Heart left ventricle (tissue), 13 donors: Measurements from ENCODE around the gene CSRP1.

ENCODE experiments used
- POLR2A ChIP-seq, 2 donors: fragments of 450-650 bp; IDR thresholded peaks; one replicate each; pipeline ENCODE4 v1.6.1; 2017; ENCODE audit warnings: antibody characterized with exemption in 2 of 2, mild to moderate bottlenecking in 2 of 2, moderate library complexity in 2 of 2
- TF ChIP-seq, protein P1 (sequence below), 12 donors: fragments of 200-600 bp; sonication (generic) in 4 of 12; IDR thresholded peaks; one replicate each; pipeline versions ENCODE4 v1.5.0 to v1.8.0; 2018 to 2022; ENCODE audit warnings: antibody characterized with exemption in 12 of 12, mild to moderate bottlenecking in 5 of 12
- donor health status: ischemic (EF 13 %, LVEDD 7.1; RV severe dilation, severe dysfunction).
- donor health status: DM: no; HTN: yes; CAD: no.
- donor health status: DM: no; HTN: no; CAD: no.
- donor health status: ischemic (EF 25% LVEDD 6.9; RV normal size, moderate dysfunction).
- donor health status: ischemic (EF 25% LVEDD 5.7; RV mildly dilated, moderate dysfunction).
- donor health status: ischemic (EF 35%, LVEDD 5.7; RV mildly dilated, moderate dysfunction).
- donor health status: nonischemic (EF 11% LVEDD 7.7; RV severe dilation, severe dysfunction).
- donor health status: DM: yes; HTN: yes; CAD: no.
- donor health status: PGD.
- donor health status: ischemic (EF 29% LVEDD 5.4; RV normal size, mild dysfunction).
- donor health status: nonischemic (EF 23%, LVEDD 6.1; RV moderate dilation, normal function).

DNA sequence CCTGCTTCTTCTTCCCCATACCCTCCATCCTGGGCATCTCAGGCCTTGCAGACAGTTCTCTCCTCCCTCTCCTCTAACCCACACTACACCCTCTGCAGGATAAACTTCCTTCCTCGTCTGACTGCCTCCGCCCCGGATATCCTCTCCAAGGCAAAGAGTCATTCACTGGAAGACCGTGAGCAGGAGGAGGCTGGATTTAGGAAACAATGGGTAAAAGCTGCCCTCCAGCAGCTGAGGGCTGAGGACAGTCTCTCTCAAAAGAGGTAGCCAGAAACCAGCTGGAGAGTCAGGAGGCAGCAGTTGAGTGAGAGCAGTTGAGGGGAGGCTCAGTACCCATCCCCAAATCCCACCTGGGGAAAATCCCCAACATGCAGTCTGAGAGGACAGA, 1.4 kb downstream of the CSRP1 start:
- TF ChIP-seq, protein P1, sequence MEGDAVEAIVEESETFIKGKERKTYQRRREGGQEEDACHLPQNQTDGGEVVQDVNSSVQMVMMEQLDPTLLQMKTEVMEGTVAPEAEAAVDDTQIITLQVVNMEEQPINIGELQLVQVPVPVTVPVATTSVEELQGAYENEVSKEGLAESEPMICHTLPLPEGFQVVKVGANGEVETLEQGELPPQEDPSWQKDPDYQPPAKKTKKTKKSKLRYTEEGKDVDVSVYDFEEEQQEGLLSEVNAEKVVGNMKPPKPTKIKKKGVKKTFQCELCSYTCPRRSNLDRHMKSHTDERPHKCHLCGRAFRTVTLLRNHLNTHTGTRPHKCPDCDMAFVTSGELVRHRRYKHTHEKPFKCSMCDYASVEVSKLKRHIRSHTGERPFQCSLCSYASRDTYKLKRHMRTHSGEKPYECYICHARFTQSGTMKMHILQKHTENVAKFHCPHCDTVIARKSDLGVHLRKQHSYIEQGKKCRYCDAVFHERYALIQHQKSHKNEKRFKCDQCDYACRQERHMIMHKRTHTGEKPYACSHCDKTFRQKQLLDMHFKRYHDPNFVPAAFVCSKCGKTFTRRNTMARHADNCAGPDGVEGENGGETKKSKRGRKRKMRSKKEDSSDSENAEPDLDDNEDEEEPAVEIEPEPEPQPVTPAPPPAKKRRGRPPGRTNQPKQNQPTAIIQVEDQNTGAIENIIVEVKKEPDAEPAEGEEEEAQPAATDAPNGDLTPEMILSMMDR (IDR thresholded peaks at IDR 0.05) = no peak
- peak in 1 of 2 donors; percentile 20 for TF ChIP-seq POLR2A (IDR thresholded peaks at IDR 0.05)
